SK-N-MC (cell line): ENCODE measurements around the gene ADAM15.

Experiments used
- DNase-seq: peaks from one replicate; pipeline ENCODE4 v3.0.0-alpha.2; 2011; ENCODE audit warnings: low read depth, low spot score
- H3K27ac ChIP-seq: fragments of 200-600 bp; sonication (generic); 2 replicates; pipeline ENCODE4 v1.5.1; 2016; ENCODE audit warnings: mixed run types
- H3K36me3 ChIP-seq: fragments of 200-600 bp; sonication (generic); 2 replicates; pipeline ENCODE4 v1.6.1; 2017; ENCODE audit warnings: antibody characterized with exemption, low read length, mixed read lengths; ENCODE audit not compliant: insufficient read depth
- H3K4me3 ChIP-seq: fragments of 200-600 bp; sonication (generic); 2 replicates; pipeline ENCODE4 v1.5.1; 2016
- H3K9ac ChIP-seq: fragments of 200-600 bp; sonication (generic); 2 replicates; pipeline ENCODE4 v1.8.0; 2017; ENCODE audit warnings: mixed run types, mixed read lengths; ENCODE audit not compliant: insufficient read length
- H3K9me3 ChIP-seq: fragments of 200-600 bp; sonication (generic); 2 replicates; pipeline ENCODE4 v1.6.1; 2017; ENCODE audit warnings: low read depth, mild to moderate bottlenecking, antibody characterized with exemption, low read length, moderate library complexity, mixed read lengths
- EZH2 ChIP-seq: fragments of 200-600 bp; sonication (generic); IDR thresholded peaks from one replicate; pipeline ENCODE4 v1.6.1; 2017; ENCODE audit warnings: antibody characterized with exemption
- FOXP2 ChIP-seq: optimal IDR thresholded peaks from 2 replicates; pipeline ENCODE3; 2011; ENCODE audit warnings: mild to moderate bottlenecking, moderate library complexity; ENCODE audit not compliant: insufficient read depth; ENCODE audit errors: extremely low read length, control extremely low read depth
- POLR2AphosphoS5 ChIP-seq: IDR thresholded peaks from 2 replicates; pipeline ENCODE4 v1.6.1; 2012; ENCODE audit warnings: mild to moderate bottlenecking, low read depth, low read length, borderline replicate concordance

Gene ADAM15

DNA sequence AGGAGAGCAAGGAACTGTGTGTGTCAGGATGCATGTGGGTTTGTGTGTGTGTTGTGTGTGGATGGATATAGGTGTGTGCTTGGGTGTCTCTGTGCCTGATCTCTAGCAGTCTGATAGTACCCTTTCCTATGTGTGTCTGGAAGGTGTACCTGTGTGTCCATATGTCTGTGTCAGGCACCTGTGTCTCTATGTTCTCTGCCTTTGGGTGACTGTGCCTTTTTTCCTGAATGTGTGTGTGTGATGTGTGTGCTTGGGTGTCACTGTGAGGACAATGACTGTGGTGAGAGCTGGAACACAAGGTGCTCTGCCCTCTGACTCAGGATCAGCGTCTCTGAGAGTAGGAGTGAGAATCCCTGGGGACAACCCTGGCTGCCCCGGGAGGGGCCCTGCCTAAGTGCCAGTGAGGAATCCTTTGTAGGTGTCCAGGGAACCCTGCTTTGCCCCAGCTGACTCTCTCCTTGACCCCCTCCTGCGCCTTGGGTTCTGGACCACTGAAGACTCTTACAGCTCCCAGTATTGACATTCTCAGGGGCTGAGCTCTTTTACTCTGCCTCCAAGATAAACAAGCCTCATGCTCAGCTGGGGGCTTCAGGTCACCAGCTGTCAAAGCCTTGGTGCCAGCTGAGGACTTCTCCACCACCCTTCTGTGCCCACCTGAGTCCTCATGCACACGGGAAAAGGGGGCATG lies 26.8 kb downstream of the ADAM15 start:
- DNase-seq = no peak
- no peaks in the 10 kb centered on the region for H3K36me3 ChIP-seq
- TF ChIP-seq EZH2 (no peak), POLR2AphosphoS5 (no peak), FOXP2 (no peak)
- no peak overlapping the region for H3K27ac ChIP-seq
- H3K4me3 ChIP-seq = peak overlapping the region; percentile 93
- H3K9me3 ChIP-seq = no peaks in the 10 kb centered on the region
- no peak overlapping the region for H3K9ac ChIP-seq

DNA sequence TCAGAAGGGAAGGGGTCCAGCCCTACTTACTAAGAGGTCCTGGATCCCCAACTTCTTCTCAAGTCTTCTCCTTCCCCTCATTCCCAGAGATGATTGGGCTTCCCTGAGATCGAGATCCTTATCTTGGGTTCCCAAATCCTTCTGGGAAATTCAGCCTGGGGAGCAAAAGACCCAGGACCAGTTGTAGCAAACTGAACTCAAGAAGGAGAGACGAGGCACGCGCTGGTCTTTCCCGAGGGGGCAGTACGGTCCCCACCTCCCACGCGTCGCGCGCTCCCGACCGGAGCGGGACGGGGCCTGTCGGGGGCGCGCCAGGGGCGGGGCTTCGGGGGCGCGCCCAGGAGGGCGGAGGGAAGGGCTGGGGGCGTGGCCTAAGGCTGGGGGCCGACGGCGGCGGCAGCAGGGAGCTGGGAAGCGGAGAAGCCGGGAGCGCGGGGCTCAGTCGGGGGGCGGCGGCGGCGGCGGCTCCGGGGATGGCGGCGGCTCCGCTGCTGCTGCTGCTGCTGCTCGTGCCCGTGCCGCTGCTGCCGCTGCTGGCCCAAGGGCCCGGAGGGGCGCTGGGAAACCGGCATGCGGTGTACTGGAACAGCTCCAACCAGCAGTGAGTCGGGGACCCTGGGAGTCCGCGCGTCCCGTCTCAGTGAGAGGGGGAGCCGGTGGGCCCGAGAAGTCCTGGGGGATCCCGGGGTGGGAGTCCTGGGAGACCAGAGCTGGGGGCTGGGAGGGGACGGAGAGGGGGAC lies 27.5 kb downstream of the ADAM15 start, which contains the start of gene EFNA3:
EFNA3 (plus strand) TSS at position 369 of the 741 bp plus-strand sequence; CDS start at position 474, 105 bp downstream.
- Histone ChIP-seq H3K36me3 (no peaks in the 10 kb centered on the region), H3K4me3 (peak within 1 kb of the TSS; percentile 93), H3K9ac (peak within 1 kb of the TSS; percentile 69), H3K27ac (no peak within 1 kb of the TSS), H3K9me3 (no peaks in the 10 kb centered on the region)
- no peak for DNase-seq
- TF ChIP-seq EZH2 (no peak), POLR2AphosphoS5 (peak; percentile 43; the same call in 1 of the 2 replicates), FOXP2 (no peak)

DNA sequence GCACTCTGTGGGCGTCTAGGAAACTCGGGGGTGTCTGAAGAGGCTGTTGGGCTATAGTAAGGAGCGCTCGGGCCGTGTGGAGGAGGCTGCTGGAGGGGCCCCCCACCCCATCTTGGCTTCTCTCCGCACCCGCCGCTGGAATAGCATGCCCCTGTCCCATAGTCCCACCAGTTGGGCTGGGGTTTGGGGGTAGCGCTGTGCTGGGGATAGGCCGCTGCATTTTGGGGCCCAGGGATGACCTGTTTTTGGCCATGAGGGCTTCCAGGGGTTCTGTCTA lies 28.0 kb downstream of the ADAM15 start:
- Histone ChIP-seq H3K4me3 (peak overlapping the region; percentile 93), H3K9ac (peak overlapping the region; percentile 69), H3K27ac (no peak overlapping the region), H3K36me3 (no peaks in the 10 kb centered on the region), H3K9me3 (no peaks in the 10 kb centered on the region)
- no peak for DNase-seq
- TF ChIP-seq EZH2 (no peak), POLR2AphosphoS5 (no peak), FOXP2 (no peak)

DNA sequence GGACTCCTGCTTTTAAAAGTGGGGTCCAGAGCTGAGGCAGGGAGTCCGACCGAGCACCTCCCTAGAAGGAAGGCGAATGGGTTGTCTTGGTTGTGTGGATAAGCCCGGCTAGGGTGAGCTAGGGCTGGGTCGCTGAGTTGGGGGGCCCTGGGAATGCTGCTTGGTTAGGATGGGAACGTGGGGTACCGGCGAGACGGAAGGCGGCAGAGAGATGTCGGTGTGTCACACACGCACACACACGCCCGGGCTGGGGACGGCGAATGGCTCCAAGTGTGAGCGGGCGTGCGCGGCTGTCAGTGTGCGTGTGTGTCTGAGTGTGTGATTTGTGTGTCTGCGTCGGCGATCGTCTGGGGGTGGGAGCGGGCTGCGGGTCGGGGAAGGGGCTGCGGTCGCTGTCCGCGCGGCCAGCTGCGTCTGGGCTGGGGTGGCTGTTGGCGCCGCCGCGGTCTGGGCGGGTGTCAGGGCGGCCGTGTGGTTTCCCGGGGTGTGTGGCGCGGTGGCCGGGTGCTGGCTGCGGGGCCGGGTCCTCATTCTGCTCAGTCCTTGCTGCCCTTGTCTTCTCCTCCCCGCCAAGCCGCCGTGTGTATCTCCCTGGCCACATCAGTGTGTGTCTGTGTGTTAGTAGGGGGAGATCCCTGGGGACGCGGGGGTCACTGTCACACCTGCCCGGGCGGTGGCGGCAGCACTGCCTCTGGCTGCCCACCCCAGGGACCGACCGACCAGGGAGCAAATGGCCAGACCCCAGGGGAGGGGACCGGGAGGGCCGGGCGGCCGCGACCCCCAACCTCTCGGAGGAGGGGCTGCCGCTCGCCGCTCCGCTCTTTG lies 28.6 kb downstream of the ADAM15 start:
- H3K27ac ChIP-seq = no peak overlapping the region
- TF ChIP-seq FOXP2 (no peak), EZH2 (no peak), POLR2AphosphoS5 (no peak)
- no peak for DNase-seq
- H3K4me3 ChIP-seq = peak overlapping the region; percentile 93
- no peaks in the 10 kb centered on the region for H3K36me3 ChIP-seq
- no peaks in the 10 kb centered on the region for H3K9me3 ChIP-seq
- H3K9ac ChIP-seq = peak overlapping the region; percentile 69

DNA sequence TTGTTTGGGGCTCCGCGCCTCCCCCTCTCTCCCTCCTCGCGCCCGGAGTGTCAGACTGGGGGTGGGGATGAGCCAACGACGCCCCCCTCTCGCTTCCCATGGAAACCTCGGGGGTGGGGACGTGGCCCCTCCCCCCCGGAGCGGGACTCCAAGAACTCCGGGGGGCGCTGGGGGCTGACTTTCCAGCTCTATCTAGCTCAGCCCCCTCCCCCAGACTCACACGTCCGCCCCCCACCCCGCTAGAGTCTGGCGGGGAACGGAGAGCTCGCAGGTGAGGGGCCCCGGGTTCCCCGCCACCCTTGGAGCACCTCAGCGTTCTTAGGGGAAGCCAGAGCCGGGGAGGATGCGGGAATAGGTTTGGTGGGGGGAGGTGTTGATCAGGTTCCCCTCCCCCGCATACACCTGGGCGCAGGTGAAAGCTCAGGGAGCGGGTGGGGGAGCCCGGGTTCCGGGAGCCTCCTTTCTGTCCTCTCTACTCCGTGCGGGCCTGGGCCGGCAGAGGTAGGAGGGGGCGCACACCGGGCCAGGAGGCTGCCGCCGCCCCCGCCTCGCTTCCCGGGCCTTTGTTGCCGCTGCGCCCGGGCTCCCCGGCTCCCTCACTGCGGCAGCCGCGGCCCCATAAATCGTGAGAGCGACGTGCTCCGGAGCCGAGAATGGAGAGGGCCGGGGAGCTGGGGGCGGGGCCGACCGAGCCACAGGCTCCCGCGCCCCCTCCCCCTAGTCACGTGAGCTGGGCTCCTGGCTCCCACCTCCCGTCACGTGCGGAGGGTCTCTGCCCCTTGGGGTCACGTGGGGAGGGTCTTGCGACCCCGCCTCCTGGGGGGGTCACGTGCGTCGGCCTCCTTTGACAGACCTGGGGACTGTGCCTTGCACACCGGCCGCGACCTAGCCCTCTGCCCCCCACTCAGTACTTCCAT lies 29.5 kb downstream of the ADAM15 start:
- no peaks in the 10 kb centered on the region for H3K9me3 ChIP-seq
- H3K27ac ChIP-seq = peak overlapping the region; percentile 57
- no peak for DNase-seq
- H3K4me3 ChIP-seq = peak overlapping the region; percentile 93
- no peaks in the 10 kb centered on the region for H3K36me3 ChIP-seq
- TF ChIP-seq POLR2AphosphoS5 = peak; percentile 55; the same call in 1 of the 2 replicates
- TF ChIP-seq EZH2 = no peak
- peak; percentile 58 for TF ChIP-seq FOXP2
- H3K9ac ChIP-seq = peak overlapping the region; percentile 69

DNA sequence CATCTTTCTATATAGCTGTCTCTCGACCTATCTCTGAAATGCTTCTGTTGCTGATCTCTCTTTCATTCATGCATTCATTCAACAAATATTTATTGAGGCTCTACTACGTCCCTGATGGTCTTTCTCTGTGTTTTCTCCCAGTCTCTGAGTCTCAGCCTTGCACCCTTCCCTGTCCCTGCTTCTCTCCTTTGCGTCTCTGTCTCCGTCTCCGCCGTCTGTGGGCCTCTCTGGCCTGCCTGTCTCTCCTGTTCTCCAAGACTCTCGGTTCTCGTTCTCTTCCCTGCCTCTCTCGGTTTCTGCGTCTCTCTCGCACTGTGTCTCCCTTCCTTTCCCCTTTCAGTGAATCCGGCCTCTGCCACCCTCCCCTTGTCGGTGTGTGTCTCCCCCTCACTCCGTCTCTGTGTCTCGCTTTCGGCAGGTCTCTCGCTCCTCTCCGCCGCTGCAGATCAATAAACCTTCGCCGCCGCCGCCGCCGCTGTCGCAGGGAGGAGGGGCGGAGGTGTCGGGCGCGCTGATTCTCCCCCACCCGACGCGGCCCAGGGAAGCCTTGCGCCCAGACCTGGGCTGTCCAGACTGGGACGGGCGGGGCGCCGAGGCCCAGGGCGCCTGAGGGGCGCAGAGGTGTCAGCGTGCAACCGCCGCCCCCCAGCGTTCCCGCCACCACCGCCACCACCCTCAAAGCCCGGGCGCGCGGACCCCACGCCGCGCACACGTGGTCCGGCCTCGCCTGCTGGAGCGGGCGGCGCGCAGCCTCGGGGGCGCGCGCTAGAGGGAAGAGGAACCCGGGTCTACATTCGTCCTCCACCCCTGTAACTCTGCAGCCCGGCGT lies 30.6 kb downstream of the ADAM15 start:
- H3K27ac ChIP-seq = peak overlapping the region; percentile 12
- H3K9me3 ChIP-seq = no peaks in the 10 kb centered on the region
- TF ChIP-seq EZH2 = no peak
- no peak for TF ChIP-seq POLR2AphosphoS5
- TF ChIP-seq FOXP2 = no peak
- H3K9ac ChIP-seq = no peak overlapping the region
- peak overlapping the region; percentile 93 for H3K4me3 ChIP-seq
- no peaks in the 10 kb centered on the region for H3K36me3 ChIP-seq
- DNase-seq = no peak
